ENCODE results near the gene NUDT6.
"Not testable (repeated sequence)": the region's sequence is repeated elsewhere in the genome, so short reads cannot be mapped to it uniquely, and the experiment has no call there.

The NUDT6 gene

GRCh38 chr4:122873821-122874593, 48.4 kb downstream of the NUDT6 start:
- no peak for DNase-seq

GRCh38 chr4:122873146-122873545, 49.3 kb downstream of the NUDT6 start:
- DNase-seq = no peak

GRCh38 chr4:122868235-122868634, 54.2 kb downstream of the NUDT6 start:
- not testable (repeated sequence) for DNase-seq

GRCh38 chr4:122865425-122865824, 57.0 kb downstream of the NUDT6 start:
- DNase-seq = no peak

- DNase-seq = no peak
Measured at GRCh38 chr4:122863639-122864038, 58.8 kb downstream of the NUDT6 start.

- no peak for DNase-seq
Measured at GRCh38 chr4:122861172-122861943, 61.0 kb downstream of the NUDT6 start.

- no peak for DNase-seq
Measured at GRCh38 chr4:122858705-122859104, 63.7 kb downstream of the NUDT6 start.

GRCh38 chr4:122857160-122857559, 65.2 kb downstream of the NUDT6 start:
- DNase-seq = no peak

- no peak for DNase-seq
Measured at GRCh38 chr4:122855353-122855890, 67.0 kb downstream of the NUDT6 start.

GRCh38 chr4:122854447-122855352, 67.7 kb downstream of the NUDT6 start:
- peak; percentile 5 for DNase-seq

GRCh38 chr4:122851568-122851967, 70.8 kb downstream of the NUDT6 start:
- DNase-seq = no peak

- not testable (repeated sequence) for DNase-seq
Measured at GRCh38 chr4:122849789-122850188, 72.6 kb downstream of the NUDT6 start.

- no peak for DNase-seq
Measured at GRCh38 chr4:122847931-122848330, 74.5 kb downstream of the NUDT6 start.

GRCh38 chr4:122845760-122846159, 76.6 kb downstream of the NUDT6 start:
- no peak for DNase-seq

- no peak for DNase-seq
Measured at GRCh38 chr4:122845066-122845465, 77.3 kb downstream of the NUDT6 start.

- not testable (repeated sequence) for DNase-seq
Measured at GRCh38 chr4:122844391-122844790, 78.0 kb downstream of the NUDT6 start.

GRCh38 chr4:122842984-122843531, 79.3 kb downstream of the NUDT6 start:
- no peak for DNase-seq
